ENCODE data around the gene TRIM2.

- TF ChIP-seq EZH2 (IDR thresholded peaks at IDR 0.05; ENCODE audit: low read length) (no peak), CTCF (optimal IDR thresholded peaks at IDR 0.05 in 1 of 3, IDR thresholded peaks at IDR 0.05 in 1 of 3, conservative IDR thresholded peaks at IDR 0.05 in 1 of 3; ENCODE audit: extremely low read depth in 1 of 3, insufficient read depth in 2 of 3, low read length in 3 of 3) (no peak)
Observed at GRCh38 chr4:153238135-153238919, 34.1 kb downstream of the TRIM2 start.
